Measurements from ENCODE around the gene METRN.

Gene METRN

DNA sequence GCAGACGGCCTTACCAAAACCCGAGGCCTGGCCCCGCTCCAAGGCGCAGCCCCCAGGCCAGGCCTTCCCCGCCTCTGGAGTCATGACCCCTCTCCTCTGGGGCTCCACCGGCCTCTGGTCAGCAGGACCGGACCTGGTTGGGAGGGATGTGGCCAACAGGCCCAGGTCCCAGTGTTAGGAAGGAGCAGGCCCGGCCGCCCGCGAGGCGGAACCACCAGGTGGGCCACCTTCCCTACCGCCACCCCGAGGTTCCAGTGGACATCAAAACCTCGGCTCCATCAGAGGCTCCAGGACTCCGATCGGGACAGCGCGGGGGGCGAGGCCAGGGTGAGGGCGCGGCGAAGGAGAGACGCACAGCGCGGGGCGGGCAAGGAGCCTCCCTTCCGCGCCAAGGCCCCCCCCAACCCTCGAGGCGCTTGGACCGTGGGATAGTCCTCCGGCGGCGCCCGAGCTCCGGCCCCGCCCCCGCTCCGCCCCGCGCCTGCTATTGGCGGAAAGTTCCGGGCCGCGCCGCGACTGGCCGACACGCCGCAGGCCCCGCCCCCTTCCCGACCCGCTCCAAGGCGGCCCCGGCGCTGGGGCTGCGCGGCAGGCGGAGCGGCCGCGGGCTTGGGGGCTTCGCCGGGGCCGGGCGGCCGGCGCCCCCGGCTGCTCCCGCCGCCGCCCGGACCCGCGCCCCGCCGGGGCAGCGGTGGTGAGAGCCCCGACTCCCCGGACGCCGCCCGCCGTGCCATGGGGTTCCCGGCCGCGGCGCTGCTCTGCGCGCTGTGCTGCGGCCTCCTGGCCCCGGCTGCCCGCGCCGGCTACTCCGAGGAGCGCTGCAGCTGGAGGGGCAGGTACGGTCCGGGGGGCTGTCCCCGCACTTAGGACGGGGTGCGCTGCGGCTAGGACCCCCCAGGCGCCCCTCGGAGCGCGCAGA, at the start of gene METRN:
Gene METRN (plus strand): TSS at position 561 of the 919 bp plus-strand sequence. CDS start 172 bp downstream, at position 733.
- peak; percentile 91 to 96 for DNase-seq (ENCODE audit: low read depth in 1 of 2, low spot score in 1 of 2)
- in situ Hi-C loops (cut with HindIII; ENCODE audit: low pct_unique_long_range_greater_than_20kb, low sequenced_read_pairs), result loop anchor here (25.0 kb wide), 1 partner anchor 272 kb away; the partner anchor contains the start of gene SOX8
- no peak for TF ChIP-seq JUND (IDR thresholded peaks at IDR 0.05; ENCODE audit: low read depth)

DNA sequence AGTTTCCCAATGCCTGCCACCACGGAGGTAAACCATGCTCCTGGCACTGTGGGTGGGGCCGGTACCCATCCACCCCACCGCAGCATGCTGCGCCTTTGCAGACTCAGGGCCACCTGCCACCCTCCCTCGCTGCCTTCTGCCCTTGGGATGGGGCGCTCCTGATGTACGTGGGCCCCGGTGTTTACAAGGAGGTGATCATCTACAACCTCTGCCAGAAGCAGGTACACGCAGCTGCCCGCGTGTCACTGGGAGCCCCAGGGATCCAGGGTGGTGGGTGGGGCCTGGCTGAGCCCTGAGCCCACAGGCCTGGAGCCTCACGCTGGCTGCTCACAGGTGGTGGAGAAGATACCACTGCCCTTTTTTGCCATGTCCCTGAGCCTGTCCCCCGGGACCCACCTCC, 48.3 kb upstream of the METRN start:
- no peak for DNase-seq (ENCODE audit: low read depth in 1 of 2, low spot score in 1 of 2)
- in situ Hi-C loops (cut with HindIII; ENCODE audit: low pct_unique_long_range_greater_than_20kb, low sequenced_read_pairs), result no loop called here
- no peak for TF ChIP-seq JUND (IDR thresholded peaks at IDR 0.05; ENCODE audit: low read depth)

DNA sequence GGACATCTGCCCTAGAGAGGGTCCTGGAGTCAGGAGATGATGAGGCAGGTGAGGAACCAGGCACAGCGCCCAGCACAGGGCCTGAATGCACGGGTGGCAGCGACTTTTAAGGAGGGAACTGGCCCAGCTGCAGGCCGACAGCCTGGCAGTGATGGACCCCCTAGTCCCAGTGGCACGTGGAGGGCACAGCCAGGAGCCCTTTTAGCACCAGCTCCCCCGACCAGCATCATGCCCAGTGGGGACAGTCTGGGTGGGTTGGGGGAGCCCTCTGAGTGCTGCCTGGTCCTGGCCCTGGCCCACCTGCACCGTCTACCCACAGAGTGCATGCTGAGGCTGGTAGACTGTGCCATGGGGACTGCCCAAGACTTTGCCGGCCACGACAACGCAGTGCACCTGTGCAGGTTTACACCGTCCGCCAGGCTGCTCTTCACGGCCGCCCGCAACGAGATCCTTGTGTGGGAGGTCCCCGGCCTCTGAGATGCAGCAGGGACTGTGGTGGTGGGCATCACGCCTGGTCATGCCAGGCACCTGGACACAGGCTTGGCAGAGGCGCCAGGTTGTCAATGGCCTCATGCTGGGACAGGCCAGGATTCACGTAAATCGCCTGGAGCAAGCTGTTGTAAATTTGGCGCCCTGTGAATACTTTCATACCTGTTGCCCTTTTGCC, 47.7 kb upstream of the METRN start:
- DNase-seq (ENCODE audit: low read depth in 1 of 2, low spot score in 1 of 2), result no peak
- no peak for TF ChIP-seq JUND (IDR thresholded peaks at IDR 0.05; ENCODE audit: low read depth)
- in situ Hi-C loops (cut with HindIII; ENCODE audit: low pct_unique_long_range_greater_than_20kb, low sequenced_read_pairs), result no loop called here

DNA sequence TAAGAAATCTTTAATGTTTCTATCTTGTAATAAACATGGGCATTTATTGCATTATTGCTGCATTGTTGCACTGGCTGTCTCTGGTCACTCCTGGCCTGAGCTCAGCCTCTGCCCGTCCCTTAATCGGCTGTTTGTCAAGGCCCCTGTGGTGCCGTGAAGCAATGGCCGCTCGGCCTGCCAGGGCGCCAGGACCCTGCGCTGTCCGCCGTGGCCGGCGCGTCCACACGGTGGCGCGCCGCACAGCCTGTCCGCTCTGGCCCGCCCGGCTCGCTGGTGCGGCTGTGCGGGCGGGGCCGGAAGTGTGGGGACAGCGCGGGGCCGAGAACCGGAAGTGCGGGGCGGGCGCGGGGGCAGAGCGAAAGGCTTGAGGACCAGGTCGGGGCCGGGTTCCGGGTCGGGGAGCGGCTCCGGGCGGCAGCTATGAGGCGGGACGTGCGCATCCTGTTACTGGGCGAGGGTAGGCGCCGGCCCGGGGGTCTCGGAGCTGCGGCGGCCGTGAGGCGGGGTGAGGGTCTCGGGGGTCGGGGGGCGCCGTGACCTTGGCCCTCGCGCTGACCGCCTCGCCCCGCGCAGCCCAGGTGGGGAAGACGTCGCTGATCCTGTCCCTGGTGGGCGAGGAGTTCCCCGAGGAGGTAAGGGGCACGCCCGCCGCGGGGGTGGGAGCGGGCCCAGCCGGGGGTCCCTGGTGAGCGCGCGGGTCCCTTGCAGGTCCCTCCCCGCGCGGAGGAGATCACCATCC, 47.0 kb upstream of the METRN start, which contains the start of gene RHOT2:
Gene RHOT2 (plus strand): TSS at position 353 of the 739 bp plus-strand sequence. CDS start 68 bp downstream, at position 421.
- DNase-seq (ENCODE audit: low read depth in 1 of 2, low spot score in 1 of 2), result peak; percentile 71 to 95
- TF ChIP-seq JUND (IDR thresholded peaks at IDR 0.05; ENCODE audit: low read depth), result no peak
- in situ Hi-C loops (cut with HindIII; ENCODE audit: low pct_unique_long_range_greater_than_20kb, low sequenced_read_pairs), result no loop called here

DNA sequence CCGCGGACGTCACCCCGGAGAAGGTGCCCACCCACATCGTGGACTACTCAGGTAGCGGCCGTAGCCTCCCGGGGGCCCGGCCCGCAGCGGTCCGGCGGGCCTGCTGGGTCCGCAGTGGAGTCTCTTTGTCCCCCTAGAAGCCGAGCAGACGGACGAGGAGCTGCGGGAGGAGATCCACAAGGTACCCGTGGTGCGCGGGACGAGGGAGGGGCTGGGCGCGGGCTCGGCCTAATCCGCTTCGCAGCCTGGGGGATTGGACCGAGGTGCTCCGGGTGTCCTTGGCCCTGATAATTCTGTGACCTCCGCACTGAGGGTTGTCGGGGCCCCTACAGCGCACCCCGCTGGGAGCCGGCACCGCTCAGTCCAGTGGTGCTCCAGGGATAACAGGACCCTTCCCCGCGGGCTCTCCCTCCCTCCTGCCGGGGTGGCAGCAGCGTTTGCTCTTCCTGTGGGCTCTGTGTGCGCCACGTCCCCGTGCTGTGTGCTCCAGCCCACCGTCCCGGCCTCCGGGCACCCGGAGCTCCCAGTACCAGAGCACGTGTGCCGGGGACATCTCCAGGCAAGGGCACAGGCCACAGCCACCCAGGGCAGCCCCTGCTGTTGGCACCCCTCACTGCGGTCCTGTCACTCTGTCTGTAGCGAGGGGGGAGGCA, 46.3 kb upstream of the METRN start:
- DNase-seq (ENCODE audit: low read depth in 1 of 2, low spot score in 1 of 2), result no peak
- in situ Hi-C loops (cut with HindIII; ENCODE audit: low pct_unique_long_range_greater_than_20kb, low sequenced_read_pairs), result no loop called here
- TF ChIP-seq JUND (IDR thresholded peaks at IDR 0.05; ENCODE audit: low read depth), result no peak

DNA sequence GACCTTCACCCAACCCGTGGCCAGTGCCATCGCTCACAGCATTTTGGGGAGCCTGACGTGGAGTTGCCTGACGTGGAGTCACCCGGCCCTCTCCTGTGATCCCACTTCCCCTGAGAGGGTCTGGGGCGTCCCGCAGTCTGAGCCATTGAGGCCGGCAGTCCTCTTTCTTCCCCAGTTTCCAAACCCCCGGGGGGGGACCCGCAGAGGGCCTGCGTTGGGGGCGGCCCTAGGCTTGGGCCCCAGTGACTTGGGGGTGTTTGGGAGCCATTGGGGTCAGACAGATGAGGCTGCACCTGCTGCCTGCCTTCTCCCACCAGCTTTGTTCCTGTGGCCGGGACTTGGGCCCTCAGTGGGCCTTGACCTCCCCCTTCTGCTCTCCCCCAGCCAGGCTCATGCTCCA, 45.3 kb upstream of the METRN start:
- in situ Hi-C loops (cut with HindIII; ENCODE audit: low pct_unique_long_range_greater_than_20kb, low sequenced_read_pairs), result no loop called here
- TF ChIP-seq JUND (IDR thresholded peaks at IDR 0.05; ENCODE audit: low read depth), result no peak
- no peak for DNase-seq (ENCODE audit: low read depth in 1 of 2, low spot score in 1 of 2)

DNA sequence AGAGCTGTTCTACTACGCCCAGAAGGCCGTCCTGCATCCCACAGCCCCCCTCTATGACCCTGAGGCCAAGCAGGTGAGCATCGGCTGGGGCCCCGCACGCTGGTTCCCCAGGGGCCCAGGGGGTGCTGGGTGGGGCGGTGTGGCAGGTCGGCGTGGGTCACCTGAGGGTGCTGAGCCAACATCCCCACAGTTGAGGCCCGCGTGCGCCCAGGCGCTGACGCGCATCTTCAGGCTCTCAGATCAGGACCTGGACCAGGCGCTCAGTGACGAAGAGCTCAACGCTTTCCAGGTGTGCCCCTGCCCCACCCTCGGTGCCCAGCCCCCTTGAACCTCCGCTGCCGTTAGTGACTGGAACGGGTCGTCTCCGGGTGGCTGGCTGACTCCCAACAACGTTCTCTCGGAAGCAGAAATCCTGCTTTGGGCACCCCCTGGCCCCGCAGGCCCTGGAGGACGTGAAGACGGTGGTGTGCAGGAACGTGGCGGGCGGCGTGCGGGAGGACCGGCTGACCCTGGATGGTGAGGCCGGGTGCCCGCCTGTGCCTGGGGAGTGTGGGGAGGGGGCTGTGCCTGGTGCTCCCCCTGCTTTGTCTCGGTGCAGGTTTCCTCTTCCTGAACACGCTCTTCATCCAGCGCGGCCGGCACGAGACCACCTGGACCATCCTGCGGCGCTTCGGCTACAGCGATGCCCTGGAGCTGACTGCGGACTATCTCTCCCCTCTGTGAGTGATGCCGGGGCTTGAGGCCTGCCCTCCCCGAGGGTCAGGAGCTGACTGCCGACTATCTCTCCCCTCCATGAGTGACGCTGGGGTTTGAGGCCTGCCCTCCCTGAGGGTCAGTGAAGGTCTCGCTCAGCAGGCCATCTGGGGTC, 44.2 kb upstream of the METRN start:
- in situ Hi-C loops (cut with HindIII; ENCODE audit: low pct_unique_long_range_greater_than_20kb, low sequenced_read_pairs), result no loop called here
- DNase-seq (ENCODE audit: low read depth in 1 of 2, low spot score in 1 of 2), result no peak
- no peak for TF ChIP-seq JUND (IDR thresholded peaks at IDR 0.05; ENCODE audit: low read depth)

DNA sequence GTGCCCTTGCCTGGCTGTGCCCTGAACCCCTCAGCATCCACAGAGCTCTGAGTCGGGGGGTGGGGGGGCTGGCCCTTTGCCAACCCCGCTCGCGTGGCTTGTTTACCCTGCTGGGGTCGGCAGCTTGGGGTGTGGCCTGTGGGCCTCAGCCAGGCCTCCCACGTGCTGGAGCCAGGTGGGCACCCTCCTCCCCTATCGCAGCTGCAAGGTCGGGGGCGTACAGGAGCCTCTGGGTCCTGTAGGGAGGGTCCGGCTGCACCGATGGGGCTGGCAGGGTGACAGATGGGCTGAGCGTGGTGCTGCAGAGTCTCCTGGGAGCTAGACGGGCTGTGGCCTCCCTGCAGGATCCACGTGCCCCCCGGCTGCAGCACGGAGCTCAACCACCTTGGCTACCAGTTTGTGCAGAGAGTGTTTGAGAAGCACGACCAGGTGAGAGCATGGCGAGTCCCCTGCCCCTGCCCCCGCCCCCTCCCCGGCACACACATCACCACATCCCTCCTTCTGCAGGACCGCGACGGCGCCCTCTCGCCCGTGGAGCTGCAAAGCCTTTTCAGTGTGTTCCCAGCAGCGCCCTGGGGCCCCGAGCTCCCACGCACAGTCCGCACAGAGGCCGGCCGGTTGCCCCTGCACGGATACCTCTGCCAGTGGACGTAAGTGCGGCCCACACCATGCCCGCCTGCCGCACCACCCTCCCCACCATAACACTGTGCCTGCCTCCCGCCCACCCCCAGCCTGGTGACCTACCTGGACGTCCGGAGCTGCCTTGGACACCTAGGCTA, 43.4 kb upstream of the METRN start:
- no peak for DNase-seq (ENCODE audit: low read depth in 1 of 2, low spot score in 1 of 2)
- in situ Hi-C loops (cut with HindIII; ENCODE audit: low pct_unique_long_range_greater_than_20kb, low sequenced_read_pairs), result no loop called here
- no peak for TF ChIP-seq JUND (IDR thresholded peaks at IDR 0.05; ENCODE audit: low read depth)

DNA sequence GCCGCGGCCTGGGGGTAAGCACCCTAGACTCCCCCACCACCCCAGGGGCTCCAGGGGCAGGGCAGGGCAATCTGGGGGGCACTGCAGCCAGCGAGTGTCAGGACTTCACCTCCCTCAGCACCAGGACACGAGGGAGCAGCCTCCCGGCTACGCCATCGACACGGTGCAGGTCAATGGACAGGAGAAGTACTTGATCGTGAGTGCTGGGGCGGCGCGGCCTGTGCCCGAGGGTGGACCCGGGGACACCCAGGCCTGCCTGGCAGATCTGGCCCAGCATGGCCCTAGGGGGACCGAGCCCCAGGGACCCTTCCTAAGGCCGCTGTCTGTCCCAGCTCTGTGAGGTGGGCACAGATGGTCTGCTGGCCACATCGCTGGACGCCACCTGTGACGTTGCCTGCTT, 42.5 kb upstream of the METRN start:
- no peak for DNase-seq (ENCODE audit: low read depth in 1 of 2, low spot score in 1 of 2)
- TF ChIP-seq JUND (IDR thresholded peaks at IDR 0.05; ENCODE audit: low read depth), result no peak
- in situ Hi-C loops (cut with HindIII; ENCODE audit: low pct_unique_long_range_greater_than_20kb, low sequenced_read_pairs), result no loop called here

DNA sequence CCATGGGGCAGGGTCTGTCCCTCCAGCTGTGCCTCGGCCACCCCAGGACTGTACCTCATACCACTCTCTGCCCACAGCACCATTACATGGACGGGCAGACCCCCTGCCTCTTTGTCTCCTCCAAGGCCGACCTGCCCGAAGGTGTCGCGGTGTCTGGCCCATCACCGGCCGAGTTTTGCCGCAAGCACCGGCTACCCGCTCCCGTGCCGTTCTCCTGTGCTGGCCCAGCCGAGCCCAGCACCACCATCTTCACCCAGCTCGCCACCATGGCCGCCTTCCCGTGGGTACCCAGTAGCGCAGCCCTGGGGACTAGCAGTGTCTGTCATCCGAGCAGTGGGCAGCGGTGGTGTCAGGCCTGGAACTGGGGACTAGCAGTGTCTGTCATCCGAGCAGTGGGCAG, 42.1 kb upstream of the METRN start:
- TF ChIP-seq JUND (IDR thresholded peaks at IDR 0.05; ENCODE audit: low read depth), result no peak
- DNase-seq (ENCODE audit: low read depth in 1 of 2, low spot score in 1 of 2), result no peak
- in situ Hi-C loops (cut with HindIII; ENCODE audit: low pct_unique_long_range_greater_than_20kb, low sequenced_read_pairs), result no loop called here
